Suprapubic skin (tissue), 3 donors: ENCODE data around the gene NKX2-3.

Experiments used
- CTCF ChIP-seq, 2 donors: fragments of 200-600 bp in 1 of 2; fragments of 450-650 bp in 1 of 2; sonication (generic) in 1 of 2; IDR thresholded peaks; one replicate each; pipeline ENCODE4 v1.5.1; 2016 to 2019; ENCODE audit warnings: antibody characterized with exemption in 2 of 2, mild to moderate bottlenecking in 1 of 2, moderate library complexity in 1 of 2
- EP300 ChIP-seq: sonication (generic); formaldehyde crosslinking; IDR thresholded peaks from one replicate; pipeline ENCODE4 v1.6.1; 2017; ENCODE audit warnings: antibody characterized with exemption
- POLR2A ChIP-seq, 2 donors: fragments of 450-650 bp; IDR thresholded peaks; one replicate each; pipeline ENCODE4 v1.6.1; 2017; ENCODE audit warnings: antibody characterized with exemption in 2 of 2, mild to moderate bottlenecking in 2 of 2, moderate library complexity in 2 of 2

GRCh38 chr10:99520040-99520846 is 12.5 kb upstream of the NKX2-3 start:
- TF ChIP-seq EP300 (no peak), POLR2A (IDR thresholded peaks at IDR 0.05) (no peak), CTCF (IDR thresholded peaks at IDR 0.05) (no peak)
